Cerebellar nuclear complex (tissue), 1 donor: ENCODE measurements around the gene IPO8.
"Not testable (repeated sequence)": the region's sequence is repeated elsewhere in the genome, so short reads cannot be mapped to it uniquely, and the experiment has no call there.

Experiments used
- DNase-seq, 2 experiments: peaks; one replicate each; lab custom pipeline; 2025; lab: John Stamatoyannopoulos, UW

The IPO8 gene

GRCh38 chr12:30609819-30610218, 85.8 kb downstream of the IPO8 start:
- not testable (repeated sequence) for DNase-seq

- not testable (repeated sequence) for DNase-seq
Measured at GRCh38 chr12:30604302-30604701, 91.4 kb downstream of the IPO8 start.

DNA sequence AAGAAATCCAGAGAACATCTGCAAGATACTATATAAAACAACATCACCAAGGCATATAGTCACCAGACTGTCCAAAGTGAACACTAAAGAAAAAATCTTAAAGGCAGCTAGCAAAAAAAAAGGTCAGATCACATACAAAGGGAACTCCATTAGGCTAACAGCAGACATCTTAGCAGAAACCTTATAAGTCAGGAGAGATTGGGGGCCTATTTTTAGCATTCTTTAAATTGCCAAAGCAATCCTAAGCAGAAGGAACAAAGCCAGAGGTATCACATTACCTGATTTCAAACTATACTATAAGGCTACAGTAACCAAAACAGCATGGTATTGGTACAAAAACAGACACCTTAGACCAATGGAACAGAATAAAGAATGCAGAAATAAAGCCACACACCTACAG, 92.5 kb downstream of the IPO8 start:
- DNase-seq, result no peak

- no peak for DNase-seq
Measured at GRCh38 chr12:30602678-30603077, 93.0 kb downstream of the IPO8 start.

DNA sequence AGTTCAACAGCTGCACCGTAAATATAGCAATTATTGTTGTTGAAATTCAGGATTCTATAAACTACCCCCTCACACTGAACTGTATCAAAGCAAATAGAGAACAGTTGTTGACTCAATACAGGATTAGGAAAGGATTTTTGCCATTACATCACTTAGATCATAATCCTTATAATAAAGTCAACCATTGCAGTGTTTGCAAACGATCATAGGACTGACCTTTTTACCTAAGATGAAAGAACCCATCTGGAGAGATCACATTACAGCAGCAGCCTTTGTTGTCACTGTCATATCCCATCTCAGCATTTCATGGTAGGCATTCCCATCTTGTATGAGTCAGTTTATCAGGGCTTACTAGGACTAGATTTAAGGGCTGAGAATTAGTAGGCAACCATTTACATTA, 96.1 kb downstream of the IPO8 start:
- DNase-seq, result no peak

DNA sequence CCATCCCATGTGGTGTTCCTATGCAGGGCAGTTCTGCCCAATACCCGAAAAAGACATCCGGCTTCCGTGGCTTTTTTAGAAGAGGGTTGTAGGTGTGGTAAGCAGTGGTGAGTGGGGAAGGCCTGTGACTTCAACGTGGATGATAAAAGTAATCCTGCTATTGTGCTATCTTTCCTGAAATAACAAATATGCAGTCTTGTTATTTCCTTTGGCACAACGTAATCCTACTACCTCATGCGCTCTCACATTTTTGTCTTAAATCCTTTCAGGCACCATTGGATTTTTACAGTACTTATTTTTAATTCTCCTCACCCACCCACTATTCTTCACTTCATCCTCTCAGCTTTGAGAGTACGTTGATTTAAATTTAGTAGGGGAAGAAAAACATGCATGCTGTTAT, 96.8 kb downstream of the IPO8 start:
- DNase-seq, result no peak

- no peak for DNase-seq
Measured at GRCh38 chr12:30595742-30596141, 99.9 kb downstream of the IPO8 start.

DNA sequence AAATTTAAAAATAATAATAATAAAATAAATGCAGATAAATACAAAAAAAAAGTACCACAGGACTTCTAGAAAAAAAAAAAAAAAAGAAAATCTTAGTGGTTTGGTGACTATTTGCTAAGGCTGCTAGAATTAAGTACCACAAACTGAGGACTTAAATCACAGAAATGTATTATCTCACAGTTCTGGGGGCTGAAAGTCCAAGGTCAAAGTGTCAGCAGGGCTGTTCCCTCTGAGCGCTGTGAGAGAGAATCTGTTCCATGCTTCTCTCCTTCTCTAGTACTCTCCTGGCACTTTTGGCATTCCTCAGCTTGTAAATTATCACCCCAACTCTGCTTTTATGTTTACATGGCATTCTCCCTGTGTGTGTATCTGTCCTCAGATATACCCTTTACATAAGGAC, 101.2 kb downstream of the IPO8 start:
- no peak for DNase-seq

DNA sequence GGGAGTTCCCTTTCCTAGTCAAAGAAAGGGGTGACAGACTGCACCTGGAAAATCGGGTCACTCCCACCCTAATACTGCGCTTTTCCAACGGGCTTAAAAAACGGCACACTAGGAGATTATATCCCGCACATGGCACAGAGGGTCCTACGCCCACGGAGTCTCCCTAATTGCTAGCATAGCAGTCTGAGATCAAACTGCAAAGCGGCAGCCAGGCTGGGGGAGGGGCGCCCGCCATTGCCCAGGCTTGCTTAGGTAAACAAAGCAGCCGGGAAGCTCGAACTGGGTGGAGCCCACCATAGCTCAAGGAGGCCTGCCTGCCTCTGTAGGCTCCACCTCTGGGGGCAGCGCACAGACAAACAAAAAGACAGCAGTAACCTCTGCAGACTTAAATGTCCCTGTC, 107.1 kb downstream of the IPO8 start:
- not testable (repeated sequence) for DNase-seq

GRCh38 chr12:30587782-30588181, 107.9 kb downstream of the IPO8 start:
- no peak for DNase-seq

GRCh38 chr12:30585877-30586276, 109.8 kb downstream of the IPO8 start:
- DNase-seq, result no peak

DNA sequence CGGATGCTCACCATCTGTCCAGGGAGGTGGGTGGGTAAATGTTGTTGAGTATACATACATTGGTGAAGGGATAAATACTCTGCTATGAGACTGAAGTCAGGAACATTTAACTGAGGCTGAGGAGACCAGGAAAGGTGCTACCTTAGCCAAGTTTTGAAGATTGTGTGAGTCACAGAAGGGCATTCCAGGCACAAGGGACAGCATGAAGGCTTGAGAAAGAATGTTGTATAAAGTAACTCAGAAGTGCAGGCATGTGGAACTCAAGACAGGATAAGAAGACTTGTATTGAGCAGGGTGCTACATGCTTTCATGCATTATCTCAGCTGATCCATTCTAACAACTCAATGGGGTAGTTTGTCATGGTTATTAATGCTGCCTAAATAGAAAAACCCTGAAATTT, 112.7 kb downstream of the IPO8 start:
- DNase-seq, result no peak

GRCh38 chr12:30580344-30580743, 115.3 kb downstream of the IPO8 start:
- no peak for DNase-seq
